ENCODE data around the gene TNFAIP8. TPM values are rescaled to one million over a fixed set of nuclear protein-coding genes. Genes with fewer than 3 reads are reported as not detected.

The TNFAIP8 gene
- total RNA-seq, 2 experiments from 2014 or later = 106 to 114 TPM

DNA sequence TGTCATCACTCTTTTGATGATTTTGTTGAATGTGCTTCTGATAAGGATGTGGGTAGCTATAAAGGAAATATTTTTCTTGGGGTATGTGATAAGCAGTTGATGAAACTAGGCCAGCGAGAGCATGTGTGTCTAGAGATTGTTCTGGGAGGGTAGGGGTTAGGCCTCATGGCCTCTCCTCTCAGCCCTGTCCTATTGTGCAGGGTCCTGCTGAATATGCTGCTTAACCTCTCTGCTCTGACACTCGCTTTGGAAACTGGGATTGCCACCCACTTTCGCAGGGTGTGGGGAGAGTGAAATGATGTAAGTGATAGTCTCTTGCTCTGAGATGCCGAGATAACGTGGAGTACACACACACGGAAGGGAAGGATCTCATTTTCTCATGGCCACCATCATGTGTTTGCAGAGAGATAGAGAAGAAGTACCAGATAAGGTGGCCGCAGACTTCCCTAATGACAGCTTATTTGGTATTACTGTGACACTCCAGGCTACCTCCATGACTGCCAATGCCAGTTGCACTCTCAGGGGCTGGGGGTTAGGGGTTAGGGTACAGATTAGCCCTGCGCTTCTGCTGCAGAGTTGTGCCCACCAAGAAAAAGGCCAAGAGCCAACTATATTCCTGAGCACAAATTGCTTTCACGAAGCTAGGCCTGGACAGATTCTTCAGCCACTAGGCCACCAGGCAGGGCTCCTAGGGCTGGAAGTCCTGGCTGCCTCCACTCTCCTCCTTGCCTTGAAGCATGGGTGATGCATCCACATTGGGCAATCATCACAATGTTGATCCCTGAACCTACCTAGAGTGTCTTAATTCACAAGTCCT is 25.2 kb upstream of the TNFAIP8 start:
- Mint-ChIP-seq H3K9me3 (no peaks in the 10 kb centered on the region), H3K36me3 (ENCODE audit: low read depth) (peaks cover 32% of the 10 kb centered on the region), H3K4me1 (ENCODE audit: low read depth) (peaks cover 96% of the 10 kb centered on the region), H3K27me3 (no peaks in the 10 kb centered on the region), H3K4me3 (peak overlapping the region; percentile 61), H3K27ac (peak overlapping the region; percentile 97)
- TF ChIP-seq, protein P1, sequence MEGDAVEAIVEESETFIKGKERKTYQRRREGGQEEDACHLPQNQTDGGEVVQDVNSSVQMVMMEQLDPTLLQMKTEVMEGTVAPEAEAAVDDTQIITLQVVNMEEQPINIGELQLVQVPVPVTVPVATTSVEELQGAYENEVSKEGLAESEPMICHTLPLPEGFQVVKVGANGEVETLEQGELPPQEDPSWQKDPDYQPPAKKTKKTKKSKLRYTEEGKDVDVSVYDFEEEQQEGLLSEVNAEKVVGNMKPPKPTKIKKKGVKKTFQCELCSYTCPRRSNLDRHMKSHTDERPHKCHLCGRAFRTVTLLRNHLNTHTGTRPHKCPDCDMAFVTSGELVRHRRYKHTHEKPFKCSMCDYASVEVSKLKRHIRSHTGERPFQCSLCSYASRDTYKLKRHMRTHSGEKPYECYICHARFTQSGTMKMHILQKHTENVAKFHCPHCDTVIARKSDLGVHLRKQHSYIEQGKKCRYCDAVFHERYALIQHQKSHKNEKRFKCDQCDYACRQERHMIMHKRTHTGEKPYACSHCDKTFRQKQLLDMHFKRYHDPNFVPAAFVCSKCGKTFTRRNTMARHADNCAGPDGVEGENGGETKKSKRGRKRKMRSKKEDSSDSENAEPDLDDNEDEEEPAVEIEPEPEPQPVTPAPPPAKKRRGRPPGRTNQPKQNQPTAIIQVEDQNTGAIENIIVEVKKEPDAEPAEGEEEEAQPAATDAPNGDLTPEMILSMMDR (IDR thresholded peaks at IDR 0.05) = no peak
- Histone ChIP-seq H3K4me1 (ENCODE audit: insufficient read depth, low read length) (peaks cover 81% of the 10 kb centered on the region), H3K9me3 (ENCODE audit: control insufficient read depth in 1 of 2, insufficient read depth in 1 of 2, low read length in 2 of 2) (no peaks in the 10 kb centered on the region), H3K27me3 (ENCODE audit: control insufficient read depth in 1 of 2, insufficient read depth in 2 of 2, low read length in 2 of 2) (no peaks in the 10 kb centered on the region), H3K4me3 (ENCODE audit: low read length) (no peak overlapping the region), H3K36me3 (ENCODE audit: insufficient read depth, low read length) (peaks cover 7% of the 10 kb centered on the region), H3K27ac (ENCODE audit: low read depth in 1 of 2, low read length in 2 of 2) (peak overlapping the region; percentile 77 to 94)
- POLR2A ChIA-PET = interaction anchor here (0.6 to 3.9 kb wide), 27 partner anchors 9 to 259 kb away, joined by 3 to 51 read pairs (median 4); partner anchors contain the start of genes DMXL1 and TNFAIP8
- CTCF ChIA-PET = interaction anchor here (0.9 to 5.0 kb wide), 4 partner anchors 11 to 15 kb away, joined by 3 to 28 read pairs (median 12); no protein-coding TSS in a partner anchor
- ATAC-seq (ENCODE audit: poor library complexity) = peak; percentile 56
- intact Hi-C loops (cut with DNase I, micrococcal nuclease) = loop anchor here (1.0 to 5.0 kb wide), 5 partner anchors 11 to 82 kb away; no protein-coding TSS in a partner anchor
- peak in 9 of 14 experiments; percentile 41 to 85 (median 54) for DNase-seq

DNA sequence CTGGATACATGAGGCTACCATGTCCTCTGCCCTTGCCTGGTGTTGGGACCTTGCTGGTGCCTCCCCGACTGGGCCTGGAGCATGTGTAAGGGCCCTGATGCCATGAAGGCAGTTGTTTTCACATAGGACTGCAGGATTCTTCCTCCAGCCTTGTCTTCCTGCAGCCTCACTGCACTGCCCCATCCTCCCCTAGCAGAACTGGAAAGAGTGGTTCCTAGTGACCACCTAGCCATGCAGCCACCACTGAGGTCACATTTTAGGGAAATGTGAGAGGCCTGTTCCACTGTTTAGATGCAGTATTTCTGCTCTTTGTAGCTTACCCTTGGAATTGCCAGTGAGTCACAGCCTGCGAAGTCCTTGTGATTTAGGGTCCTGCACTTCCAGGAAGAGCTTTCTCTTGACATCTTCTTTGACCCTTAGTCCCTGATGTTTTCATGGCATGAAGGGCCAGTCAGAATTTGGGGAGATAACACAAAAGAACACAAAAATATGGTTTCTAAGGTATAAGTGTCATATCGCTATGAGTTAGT is 24.2 kb upstream of the TNFAIP8 start:
- Histone ChIP-seq H3K4me1 (ENCODE audit: insufficient read depth, low read length) (peaks cover 81% of the 10 kb centered on the region), H3K4me3 (ENCODE audit: low read length) (no peak overlapping the region), H3K36me3 (ENCODE audit: insufficient read depth, low read length) (peaks cover 14% of the 10 kb centered on the region), H3K27me3 (ENCODE audit: control insufficient read depth in 1 of 2, insufficient read depth in 2 of 2, low read length in 2 of 2) (no peaks in the 10 kb centered on the region), H3K9me3 (ENCODE audit: control insufficient read depth in 1 of 2, insufficient read depth in 1 of 2, low read length in 2 of 2) (no peaks in the 10 kb centered on the region), H3K27ac (ENCODE audit: low read depth in 1 of 2, low read length in 2 of 2) (peak overlapping the region; percentile 77 to 94)
- H3K27ac Mint-ChIP-seq = peak overlapping the region; percentile 97
- no peak for ATAC-seq (ENCODE audit: poor library complexity)
- H3K9me3 Mint-ChIP-seq = no peaks in the 10 kb centered on the region
- H3K4me3 Mint-ChIP-seq = peak overlapping the region; percentile 86
- no peaks in the 10 kb centered on the region for H3K27me3 Mint-ChIP-seq
- intact Hi-C loops (cut with DNase I, micrococcal nuclease) = loop anchor here (2.0 to 5.0 kb wide), 3 partner anchors 36 to 81 kb away; no protein-coding TSS in a partner anchor
- H3K36me3 Mint-ChIP-seq (ENCODE audit: low read depth) = peaks cover 39% of the 10 kb centered on the region
- H3K4me1 Mint-ChIP-seq (ENCODE audit: low read depth) = peaks cover 96% of the 10 kb centered on the region
- ChIA-PET CTCF (interaction anchor here (1.3 to 5.0 kb wide), 3 partner anchors 10 to 16 kb away, joined by 4 to 28 read pairs (median 20); no protein-coding TSS in a partner anchor), POLR2A (interaction anchor here (1.0 to 17.9 kb wide), 11 partner anchors 8 to 80 kb away, joined by 3 to 301 read pairs (median 7); partner anchors contain the start of gene TNFAIP8)
- DNase-seq = peak in 1 of 14 experiments; percentile 41
- TF ChIP-seq, protein P1 (IDR thresholded peaks at IDR 0.05) = no peak

DNA sequence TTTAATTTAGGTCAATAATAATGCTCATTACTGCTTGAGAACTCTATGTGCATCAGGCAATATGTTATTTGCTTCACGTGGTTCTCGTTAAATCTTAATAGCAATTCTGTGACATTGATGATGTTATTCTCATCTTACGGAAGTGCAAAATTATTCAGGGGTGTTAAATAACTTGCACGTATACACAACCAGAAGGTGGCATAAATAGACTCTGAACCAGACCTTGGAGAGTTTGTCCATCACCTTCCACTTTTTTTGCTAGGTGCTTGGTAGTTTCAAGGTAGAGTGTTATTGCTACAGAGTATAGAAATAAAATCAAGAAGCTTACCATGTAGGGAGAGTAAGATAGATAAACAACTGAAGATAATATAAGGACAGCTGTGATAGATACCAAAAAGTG is 23.6 kb upstream of the TNFAIP8 start:
- Histone ChIP-seq H3K27ac (ENCODE audit: low read depth in 1 of 2, low read length in 2 of 2) (peak overlapping the region; percentile 77 to 83), H3K27me3 (ENCODE audit: control insufficient read depth in 1 of 2, insufficient read depth in 2 of 2, low read length in 2 of 2) (no peaks in the 10 kb centered on the region), H3K4me1 (ENCODE audit: insufficient read depth, low read length) (peaks cover 81% of the 10 kb centered on the region), H3K9me3 (ENCODE audit: control insufficient read depth in 1 of 2, insufficient read depth in 1 of 2, low read length in 2 of 2) (no peaks in the 10 kb centered on the region), H3K36me3 (ENCODE audit: insufficient read depth, low read length) (peaks cover 14% of the 10 kb centered on the region), H3K4me3 (ENCODE audit: low read length) (peak overlapping the region; percentile 68)
- Mint-ChIP-seq H3K36me3 (ENCODE audit: low read depth) (peaks cover 39% of the 10 kb centered on the region), H3K27ac (peak overlapping the region; percentile 97), H3K4me3 (peak overlapping the region; percentile 86), H3K9me3 (no peaks in the 10 kb centered on the region), H3K4me1 (ENCODE audit: low read depth) (peaks cover 96% of the 10 kb centered on the region), H3K27me3 (no peaks in the 10 kb centered on the region)
- DNase-seq = peak in 1 of 14 experiments; percentile 45
- intact Hi-C loops (cut with DNase I, micrococcal nuclease) = loop anchor here in 1 of 2 experiments (5.0 kb wide), 2 partner anchors 35 to 80 kb away; no protein-coding TSS in a partner anchor
- no peak for ATAC-seq (ENCODE audit: poor library complexity)
- POLR2A ChIA-PET = interaction anchor here (0.5 to 17.9 kb wide), 7 partner anchors 7 to 64 kb away, joined by 3 to 301 read pairs (median 9); partner anchors contain the start of gene TNFAIP8
- TF ChIP-seq, protein P1 (IDR thresholded peaks at IDR 0.05) = no peak
- CTCF ChIA-PET = interaction anchor here (2.0 to 5.0 kb wide), 3 partner anchors 9 to 45 kb away, joined by 4 to 28 read pairs (median 20); no protein-coding TSS in a partner anchor

Data from CD4-positive, alpha-beta T cell (primary cell).